SK-N-SH treated with all-trans-retinoic acid at 6 μM for 48 hours (cell line): ENCODE data around the gene UBASH3B.

Source experiments
- ARNTL ChIP-seq: fragments of 450-650 bp; formaldehyde crosslinking; IDR thresholded peaks from 2 replicates; pipeline ENCODE4 v1.5.0; 2020; ENCODE audit warnings: low read depth, mild to moderate bottlenecking, moderate library complexity, borderline replicate concordance
- CSDC2 ChIP-seq: fragments of 250-450 bp; sonication (Bioruptor Pico); IDR thresholded peaks from 2 replicates; pipeline ENCODE4 v1.5.0; 2020; ENCODE audit warnings: mild to moderate bottlenecking, moderate library complexity
- POU6F1 ChIP-seq: fragments of 250-450 bp; sonication (Bioruptor Pico); IDR thresholded peaks from 2 replicates; pipeline ENCODE4 v1.8.0; 2021; ENCODE audit warnings: low read depth, mild to moderate bottlenecking, moderate library complexity, borderline replicate concordance
- PPARA ChIP-seq: fragments of 250-450 bp; sonication (Bioruptor Pico); IDR thresholded peaks from 2 replicates; pipeline ENCODE4 v1.5.0; 2020; ENCODE audit warnings: mild to moderate bottlenecking, borderline replicate concordance
- TSHZ2 ChIP-seq: fragments of 250-450 bp; sonication (Bioruptor Pico); IDR thresholded peaks from 2 replicates; pipeline ENCODE4 v1.5.0; 2020; ENCODE audit warnings: mild to moderate bottlenecking, moderate library complexity
- ZC3H10 ChIP-seq: fragments of 250-450 bp; sonication (Bioruptor Pico); IDR thresholded peaks from 2 replicates; pipeline ENCODE4 v1.5.1; 2021; ENCODE audit warnings: mild to moderate bottlenecking, moderate library complexity

DNA sequence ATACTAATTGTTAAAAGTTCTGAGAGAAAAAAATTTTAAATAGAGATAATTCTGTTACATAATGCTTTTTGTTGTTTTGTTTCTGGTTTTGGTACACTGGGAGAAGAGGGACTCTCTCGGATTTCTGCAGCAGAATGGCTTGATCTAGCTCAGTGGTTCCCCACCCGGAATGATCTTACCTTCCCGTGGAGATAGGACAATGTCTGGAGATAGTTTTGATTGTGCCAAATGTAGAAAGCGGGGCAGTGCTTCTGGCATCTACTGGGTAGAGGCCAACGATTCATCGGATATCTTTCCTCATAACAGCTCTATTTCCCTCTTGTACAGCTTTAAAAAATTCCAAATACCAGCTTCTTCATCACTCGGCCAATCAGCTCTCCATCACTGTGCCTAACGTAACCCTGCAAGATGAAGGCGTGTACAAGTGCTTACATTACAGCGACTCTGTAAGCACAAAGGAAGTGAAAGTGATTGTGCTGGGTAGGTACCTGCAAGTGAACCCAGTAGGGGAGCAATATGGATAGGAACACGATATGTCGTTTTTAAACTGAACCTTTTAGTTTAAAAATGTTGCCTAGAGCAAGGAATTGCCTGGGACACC, 195.9 kb downstream of the UBASH3B start:
- no peak for TF ChIP-seq ZC3H10 (CRISPR knock-in tag)
- TF ChIP-seq TSHZ2 (CRISPR knock-in tag) = no peak
- no peak for TF ChIP-seq ARNTL
- no peak for TF ChIP-seq CSDC2 (CRISPR knock-in tag)
- no peak for TF ChIP-seq POU6F1 (CRISPR knock-in tag)
- TF ChIP-seq PPARA (CRISPR knock-in tag) = no peak
